ENCODE data around the gene TMEM182.

DNA sequence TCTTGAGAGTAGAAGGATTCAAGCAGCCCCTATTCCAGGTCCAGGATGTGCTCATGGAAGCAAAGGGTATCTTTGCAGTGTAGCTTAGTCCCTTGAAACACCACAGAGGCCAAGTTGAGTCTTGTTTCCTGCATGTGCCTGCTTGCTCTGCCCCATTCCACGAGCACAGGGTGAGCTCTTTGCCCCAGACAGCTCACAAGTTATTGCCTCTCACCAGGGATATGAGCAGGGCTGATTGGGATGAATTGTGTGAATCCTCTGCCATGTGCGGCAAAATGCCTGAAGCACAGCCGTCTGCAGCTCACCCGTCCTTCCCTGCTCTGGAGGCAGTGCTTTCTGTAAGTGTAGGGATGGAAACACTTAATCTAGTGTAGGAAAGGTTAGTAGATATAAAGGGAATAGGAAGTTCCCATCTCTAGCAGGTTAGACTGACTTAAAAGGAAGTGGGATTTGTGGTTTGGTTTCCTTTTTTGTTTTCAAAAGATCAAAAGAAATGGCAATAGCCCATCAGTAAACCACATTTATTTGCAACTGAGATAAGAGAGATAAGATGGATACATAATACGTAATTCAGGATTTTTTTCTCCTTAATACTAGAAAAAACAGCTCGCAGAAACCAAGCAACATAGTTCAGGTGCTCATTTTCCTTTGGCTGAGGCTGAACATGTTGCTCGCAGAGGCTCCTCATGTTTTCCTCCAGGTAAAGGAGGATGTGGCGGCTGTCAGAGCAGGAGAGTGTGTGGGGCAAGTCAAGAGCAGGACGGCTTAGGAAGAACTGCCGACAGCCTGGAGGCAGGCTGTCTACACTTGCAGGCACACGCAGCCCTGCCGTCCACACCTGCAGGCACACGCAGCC, 41.4 kb downstream of the TMEM182 start:
- TF ChIP-seq, protein P1, sequence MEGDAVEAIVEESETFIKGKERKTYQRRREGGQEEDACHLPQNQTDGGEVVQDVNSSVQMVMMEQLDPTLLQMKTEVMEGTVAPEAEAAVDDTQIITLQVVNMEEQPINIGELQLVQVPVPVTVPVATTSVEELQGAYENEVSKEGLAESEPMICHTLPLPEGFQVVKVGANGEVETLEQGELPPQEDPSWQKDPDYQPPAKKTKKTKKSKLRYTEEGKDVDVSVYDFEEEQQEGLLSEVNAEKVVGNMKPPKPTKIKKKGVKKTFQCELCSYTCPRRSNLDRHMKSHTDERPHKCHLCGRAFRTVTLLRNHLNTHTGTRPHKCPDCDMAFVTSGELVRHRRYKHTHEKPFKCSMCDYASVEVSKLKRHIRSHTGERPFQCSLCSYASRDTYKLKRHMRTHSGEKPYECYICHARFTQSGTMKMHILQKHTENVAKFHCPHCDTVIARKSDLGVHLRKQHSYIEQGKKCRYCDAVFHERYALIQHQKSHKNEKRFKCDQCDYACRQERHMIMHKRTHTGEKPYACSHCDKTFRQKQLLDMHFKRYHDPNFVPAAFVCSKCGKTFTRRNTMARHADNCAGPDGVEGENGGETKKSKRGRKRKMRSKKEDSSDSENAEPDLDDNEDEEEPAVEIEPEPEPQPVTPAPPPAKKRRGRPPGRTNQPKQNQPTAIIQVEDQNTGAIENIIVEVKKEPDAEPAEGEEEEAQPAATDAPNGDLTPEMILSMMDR (IDR thresholded peaks at IDR 0.05) = no peak
- TF ChIP-seq POLR2A (IDR thresholded peaks at IDR 0.05) = no peak

Measured in tibial nerve (tissue), 3 donors.